Measurements from ENCODE around the gene LARP7. TPM values are rescaled to one million over a fixed set of nuclear protein-coding genes. Genes with fewer than 3 reads are reported as not detected.
"Not testable (repeated sequence)": the region's sequence is repeated elsewhere in the genome, so short reads cannot be mapped to it uniquely, and the experiment has no call there.

The LARP7 gene
- total RNA-seq, result 34.9 TPM

GRCh38 chr4:112636688-112637551, at the start of gene LARP7, which contains the start of gene ZGRF1:
Gene LARP7 (plus strand): TSS chr4:112637143. CDS start chr4:112644670, 7,527 bp downstream.
Gene ZGRF1 (minus strand): TSS chr4:112636909. CDS start chr4:112633176, 3,733 bp downstream.
- DNase-seq (ENCODE audit: low spot score), result peak; percentile 99

- no peak for DNase-seq (ENCODE audit: low spot score)
These were observed 47.7 kb upstream of the LARP7 start for GRCh38 chr4:112589206-112589605.

GRCh38 chr4:112591593-112591992, 45.4 kb upstream of the LARP7 start:
- DNase-seq (ENCODE audit: low spot score), result no peak

- no peak for DNase-seq (ENCODE audit: low spot score)
These were observed 44.2 kb upstream of the LARP7 start for GRCh38 chr4:112592717-112593116.

- DNase-seq (ENCODE audit: low spot score), result no peak
These were observed 43.4 kb upstream of the LARP7 start for GRCh38 chr4:112593438-112594133.

- DNase-seq (ENCODE audit: low spot score), result no peak
These were observed 42.0 kb upstream of the LARP7 start for GRCh38 chr4:112594993-112595392.

GRCh38 chr4:112604589-112604988, 32.4 kb upstream of the LARP7 start:
- peak; percentile 60 for DNase-seq (ENCODE audit: low spot score)

GRCh38 chr4:112612814-112613213, 24.1 kb upstream of the LARP7 start:
- not testable (repeated sequence) for DNase-seq (ENCODE audit: low spot score)

- no peak for DNase-seq (ENCODE audit: low spot score)
These were observed 20.0 kb upstream of the LARP7 start for GRCh38 chr4:112616984-112617383.

GRCh38 chr4:112626228-112626627, 10.7 kb upstream of the LARP7 start:
- DNase-seq (ENCODE audit: low spot score), result no peak

GRCh38 chr4:112633477-112634235, 3.3 kb upstream of the LARP7 start:
- DNase-seq (ENCODE audit: low spot score), result no peak

GRCh38 chr4:112637552-112637866, 566 bp downstream of the LARP7 start:
- no peak for DNase-seq (ENCODE audit: low spot score)

- DNase-seq (ENCODE audit: low spot score), result no peak
These were observed 5.6 kb downstream of the LARP7 start for GRCh38 chr4:112642526-112642925.

- DNase-seq (ENCODE audit: low spot score), result not testable (repeated sequence)
These were observed 7.9 kb downstream of the LARP7 start for GRCh38 chr4:112644595-112645535.

- DNase-seq (ENCODE audit: low spot score), result no peak
These were observed 8.8 kb downstream of the LARP7 start for GRCh38 chr4:112645541-112646329.

- no peak for DNase-seq (ENCODE audit: low spot score)
These were observed 9.9 kb downstream of the LARP7 start for GRCh38 chr4:112646632-112647537.

GRCh38 chr4:112647785-112648184, 10.8 kb downstream of the LARP7 start:
- no peak for DNase-seq (ENCODE audit: low spot score)

GRCh38 chr4:112648263-112649054, 11.5 kb downstream of the LARP7 start:
- no peak for DNase-seq (ENCODE audit: low spot score)

- DNase-seq (ENCODE audit: low spot score), result no peak
These were observed 12.1 kb downstream of the LARP7 start for GRCh38 chr4:112649055-112649408.
